Activated CD8-positive, alpha-beta memory T cell treated with anti-CD3 and anti-CD28 coated beads, Interleukin-2, amount 50 U/mL, for 1 hour (primary cell): ENCODE results near the gene CYP2A6.

Experiments
- DNase-seq: peaks from one replicate; pipeline ENCODE4 v3.0.0-alpha.2; 2020; ENCODE audit errors: extremely low read depth

The CYP2A6 gene

GRCh38 chr19:40802300-40803169, 47.7 kb downstream of the CYP2A6 start:
- no peak for DNase-seq

- DNase-seq, result no peak
These were observed 48.6 kb downstream of the CYP2A6 start for GRCh38 chr19:40801426-40802299.

GRCh38 chr19:40800997-40801377, 49.3 kb downstream of the CYP2A6 start:
- DNase-seq, result no peak

- DNase-seq, result no peak
These were observed 49.8 kb downstream of the CYP2A6 start for GRCh38 chr19:40800339-40800996.

- DNase-seq, result no peak
These were observed 50.5 kb downstream of the CYP2A6 start for GRCh38 chr19:40799558-40800338.

GRCh38 chr19:40798683-40799557, 51.3 kb downstream of the CYP2A6 start, which contains the start of gene EGLN2:
Gene EGLN2, plus strand, starts transcription at chr19:40799191. Its CDS starts 1,382 bp downstream, at chr19:40800573.
- peak; percentile 100 for DNase-seq

- DNase-seq, result peak; percentile 42
These were observed 52.1 kb downstream of the CYP2A6 start for GRCh38 chr19:40797963-40798682.

- DNase-seq, result no peak
These were observed 52.9 kb downstream of the CYP2A6 start for GRCh38 chr19:40797166-40797962.
